Measurements from ENCODE around the gene BPIFB6. TPM values are rescaled to one million over a fixed set of nuclear protein-coding genes. Genes with fewer than 3 reads are reported as not detected.

The BPIFB6 gene
- polyA plus RNA-seq, 3 donors: not detected

DNA sequence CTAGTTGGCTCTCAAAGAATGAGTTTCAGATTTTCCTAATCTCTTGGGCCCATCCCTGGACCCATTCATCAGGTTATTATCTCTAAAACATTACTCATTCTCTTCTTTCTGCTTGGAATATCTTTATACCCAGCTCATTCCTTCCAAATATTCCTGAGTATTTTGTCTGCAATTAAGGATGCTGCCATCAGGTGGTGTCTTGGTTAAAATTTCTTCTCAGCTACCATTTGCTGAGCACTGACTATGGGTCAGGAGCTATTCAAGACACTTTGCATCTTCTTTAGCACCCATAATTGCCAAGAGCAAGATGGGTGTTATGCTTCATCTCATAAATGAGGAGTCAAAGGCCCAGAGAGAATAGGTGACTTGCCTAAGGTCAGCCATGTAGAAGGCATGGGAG, 35.6 kb upstream of the BPIFB6 start:
- no peak overlapping the region for H3K27ac ChIP-seq (ENCODE audit: low read depth in 1 of 2, low read length in 2 of 2)
- peaks cover 6% of the 10 kb centered on the region in 2 donors for H3K4me1 ChIP-seq (ENCODE audit: control insufficient read depth in 1 of 2, insufficient read depth in 2 of 2, low read length in 2 of 2)
- H3K36me3 Mint-ChIP-seq: no peaks in the 10 kb centered on the region
- no peak overlapping the region for H3K27ac Mint-ChIP-seq
- peaks cover 0 to 1% (median 0%) of the 10 kb centered on the region in 3 donors for H3K27me3 Mint-ChIP-seq (ENCODE audit: low read depth in 3 of 3)
- H3K36me3 ChIP-seq (replicated peaks in 1 of 2; ENCODE audit: control insufficient read depth in 1 of 2, insufficient read depth in 2 of 2, low read length in 2 of 2): no peaks in the 10 kb centered on the region
- H4K20me1 ChIP-seq (ENCODE audit: insufficient read depth, low read length): no peaks in the 10 kb centered on the region
- peaks cover 0 to 9% (median 0%) of the 10 kb centered on the region in 7 donors for H3K9me3 Mint-ChIP-seq
- intact Hi-C loops (cut with micrococcal nuclease): no loop called here
- no peak overlapping the region for H3K4me3 ChIP-seq (replicated peaks in 1 of 3; ENCODE audit: low read depth in 2 of 3, low read length in 3 of 3)
- peaks cover 12% of the 10 kb centered on the region for H3K4me1 Mint-ChIP-seq
- H3K79me2 ChIP-seq (ENCODE audit: insufficient read depth, low read length): no peaks in the 10 kb centered on the region
- no peaks in the 10 kb centered on the region for H3K27me3 ChIP-seq (ENCODE audit: control insufficient read depth in 2 of 2, insufficient read depth in 2 of 2, low read length in 2 of 2)
- no peak overlapping the region for H3K9ac ChIP-seq (ENCODE audit: insufficient read depth, low read length, poor library complexity, severe bottlenecking)
- no peak for TF ChIP-seq CTCF (IDR thresholded peaks at IDR 0.05)
- DNase-seq: no peak
- no peak overlapping the region for H3K4me3 Mint-ChIP-seq
- H2AFZ ChIP-seq (ENCODE audit: insufficient read depth, low read depth, low read length, poor library complexity, severe bottlenecking): no peak overlapping the region
- no peak overlapping the region for H3K4me2 ChIP-seq (replicated peaks; ENCODE audit: extremely low read depth, low read length, poor library complexity, severe bottlenecking)
- peaks cover 0 to 2% of the 10 kb centered on the region in 2 donors for H3K9me3 ChIP-seq (replicated peaks in 1 of 2; ENCODE audit: control insufficient read depth in 1 of 2, insufficient read depth in 1 of 2, low read length in 2 of 2)

GRCh38 chr20:32997431-32997830, 34.0 kb upstream of the BPIFB6 start:
- no peaks in the 10 kb centered on the region for H3K36me3 ChIP-seq (replicated peaks in 1 of 2; ENCODE audit: control insufficient read depth in 1 of 2, insufficient read depth in 2 of 2, low read length in 2 of 2)
- H3K4me2 ChIP-seq (replicated peaks; ENCODE audit: extremely low read depth, low read length, poor library complexity, severe bottlenecking): no peak overlapping the region
- intact Hi-C loops (cut with micrococcal nuclease): no loop called here
- no peaks in the 10 kb centered on the region for H3K79me2 ChIP-seq (ENCODE audit: insufficient read depth, low read length)
- peaks cover 0 to 2% of the 10 kb centered on the region in 2 donors for H3K9me3 ChIP-seq (replicated peaks in 1 of 2; ENCODE audit: control insufficient read depth in 1 of 2, insufficient read depth in 1 of 2, low read length in 2 of 2)
- H3K4me3 Mint-ChIP-seq: no peak overlapping the region
- peaks cover 0 to 9% (median 0%) of the 10 kb centered on the region in 7 donors for H3K9me3 Mint-ChIP-seq
- H2AFZ ChIP-seq (ENCODE audit: insufficient read depth, low read depth, low read length, poor library complexity, severe bottlenecking): no peak overlapping the region
- H3K27me3 ChIP-seq (ENCODE audit: control insufficient read depth in 2 of 2, insufficient read depth in 2 of 2, low read length in 2 of 2): no peaks in the 10 kb centered on the region
- H3K27me3 Mint-ChIP-seq (ENCODE audit: low read depth in 3 of 3): no peaks in the 10 kb centered on the region
- no peak overlapping the region for H3K9ac ChIP-seq (ENCODE audit: insufficient read depth, low read length, poor library complexity, severe bottlenecking)
- no peaks in the 10 kb centered on the region for H3K36me3 Mint-ChIP-seq
- no peak overlapping the region for H3K27ac Mint-ChIP-seq
- TF ChIP-seq CTCF (IDR thresholded peaks at IDR 0.05): no peak
- no peak for DNase-seq
- H3K4me1 Mint-ChIP-seq: peaks cover 12% of the 10 kb centered on the region
- 88% methylated on average over 2 of the region's 2 CpGs for WGBS (ENCODE audit: insufficient coverage)
- peaks cover 6% of the 10 kb centered on the region in 2 donors for H3K4me1 ChIP-seq (ENCODE audit: control insufficient read depth in 1 of 2, insufficient read depth in 2 of 2, low read length in 2 of 2)
- H3K4me3 ChIP-seq (replicated peaks in 1 of 3; ENCODE audit: low read depth in 2 of 3, low read length in 3 of 3): no peak overlapping the region
- no peak overlapping the region for H3K27ac ChIP-seq (ENCODE audit: low read depth in 1 of 2, low read length in 2 of 2)
- H4K20me1 ChIP-seq (ENCODE audit: insufficient read depth, low read length): no peaks in the 10 kb centered on the region

All from CD14-positive monocyte (primary cell).